Measurements from ENCODE around the gene PGAP1.

DNA sequence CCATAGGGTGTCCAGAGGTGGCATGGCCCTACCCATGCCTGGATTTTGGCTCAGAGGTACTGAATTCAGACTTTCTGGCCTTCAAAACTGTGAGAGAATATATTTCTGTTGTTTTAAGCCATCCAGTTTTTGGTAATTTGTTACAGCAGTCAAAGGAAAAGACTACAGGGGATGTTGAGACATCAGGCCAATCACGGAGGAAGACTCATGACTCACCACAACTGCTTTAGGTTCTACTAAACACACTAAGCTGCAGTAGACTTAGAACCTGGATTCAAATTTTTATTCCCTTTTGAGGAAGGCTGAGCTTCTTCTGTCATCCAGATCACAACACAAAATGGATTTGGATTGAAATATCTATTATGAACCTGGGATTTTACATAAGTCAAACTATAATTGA lies 105.3 kb downstream of the PGAP1 start:
- TF ChIP-seq, protein P1, sequence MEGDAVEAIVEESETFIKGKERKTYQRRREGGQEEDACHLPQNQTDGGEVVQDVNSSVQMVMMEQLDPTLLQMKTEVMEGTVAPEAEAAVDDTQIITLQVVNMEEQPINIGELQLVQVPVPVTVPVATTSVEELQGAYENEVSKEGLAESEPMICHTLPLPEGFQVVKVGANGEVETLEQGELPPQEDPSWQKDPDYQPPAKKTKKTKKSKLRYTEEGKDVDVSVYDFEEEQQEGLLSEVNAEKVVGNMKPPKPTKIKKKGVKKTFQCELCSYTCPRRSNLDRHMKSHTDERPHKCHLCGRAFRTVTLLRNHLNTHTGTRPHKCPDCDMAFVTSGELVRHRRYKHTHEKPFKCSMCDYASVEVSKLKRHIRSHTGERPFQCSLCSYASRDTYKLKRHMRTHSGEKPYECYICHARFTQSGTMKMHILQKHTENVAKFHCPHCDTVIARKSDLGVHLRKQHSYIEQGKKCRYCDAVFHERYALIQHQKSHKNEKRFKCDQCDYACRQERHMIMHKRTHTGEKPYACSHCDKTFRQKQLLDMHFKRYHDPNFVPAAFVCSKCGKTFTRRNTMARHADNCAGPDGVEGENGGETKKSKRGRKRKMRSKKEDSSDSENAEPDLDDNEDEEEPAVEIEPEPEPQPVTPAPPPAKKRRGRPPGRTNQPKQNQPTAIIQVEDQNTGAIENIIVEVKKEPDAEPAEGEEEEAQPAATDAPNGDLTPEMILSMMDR (IDR thresholded peaks at IDR 0.05; ENCODE audit: insufficient read depth, low read length, poor library complexity, severe bottlenecking) = no peak
- TF ChIP-seq EZH2phosphoT487 (conservative IDR thresholded peaks at IDR 0.05; ENCODE audit: low read length) = no peak
